Activated T-helper 17 cell treated with anti-CD3 and anti-CD28 coated beads, Interleukin-2, amount 50 U/mL, for 72 hours (primary cell): ENCODE results near the gene RNF146. TPM values are rescaled to one million over a fixed set of nuclear protein-coding genes. Genes with fewer than 3 reads are reported as not detected.
"Not testable (repeated sequence)": the region's sequence is repeated elsewhere in the genome, so short reads cannot be mapped to it uniquely, and the experiment has no call there.

Source experiments
- ATAC-seq: fragments of 150-1000 bp; cut with Tn5 transposase; replicated peaks from 2 replicates; pipeline ENCODE4 v1.10.0; 2021; ENCODE audit warnings: mild to moderate bottlenecking, moderate library complexity
- H3K27ac Mint-ChIP-seq: one replicate; pipeline ENCODE4 v1.8.0; 2022; ENCODE audit warnings: mixed read lengths
- H3K27me3 Mint-ChIP-seq: one replicate; pipeline ENCODE4 v1.8.0; 2022; ENCODE audit warnings: mixed read lengths
- H3K36me3 Mint-ChIP-seq: one replicate; pipeline ENCODE4 v1.8.0; 2022; ENCODE audit warnings: low read depth, mild to moderate bottlenecking, mixed read lengths
- H3K4me1 Mint-ChIP-seq: one replicate; pipeline ENCODE4 v1.8.0; 2022; ENCODE audit warnings: mixed read lengths
- H3K4me3 Mint-ChIP-seq: one replicate; pipeline ENCODE4 v1.8.0; 2022; ENCODE audit warnings: mild to moderate bottlenecking, mixed read lengths
- H3K9me3 Mint-ChIP-seq: one replicate; pipeline ENCODE4 v1.8.0; 2022; ENCODE audit warnings: mixed read lengths
- total RNA-seq, 2 donors: library from RNA; stranded (reverse); gene quantifications; one replicate each; pipeline ENCODE4 v1.2.3, GENCODE V29; 2022

RNF146 gene, protein sequence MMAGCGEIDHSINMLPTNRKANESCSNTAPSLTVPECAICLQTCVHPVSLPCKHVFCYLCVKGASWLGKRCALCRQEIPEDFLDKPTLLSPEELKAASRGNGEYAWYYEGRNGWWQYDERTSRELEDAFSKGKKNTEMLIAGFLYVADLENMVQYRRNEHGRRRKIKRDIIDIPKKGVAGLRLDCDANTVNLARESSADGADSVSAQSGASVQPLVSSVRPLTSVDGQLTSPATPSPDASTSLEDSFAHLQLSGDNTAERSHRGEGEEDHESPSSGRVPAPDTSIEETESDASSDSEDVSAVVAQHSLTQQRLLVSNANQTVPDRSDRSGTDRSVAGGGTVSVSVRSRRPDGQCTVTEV
- 10 to 100 TPM; 12.8 TPM for total RNA-seq

DNA sequence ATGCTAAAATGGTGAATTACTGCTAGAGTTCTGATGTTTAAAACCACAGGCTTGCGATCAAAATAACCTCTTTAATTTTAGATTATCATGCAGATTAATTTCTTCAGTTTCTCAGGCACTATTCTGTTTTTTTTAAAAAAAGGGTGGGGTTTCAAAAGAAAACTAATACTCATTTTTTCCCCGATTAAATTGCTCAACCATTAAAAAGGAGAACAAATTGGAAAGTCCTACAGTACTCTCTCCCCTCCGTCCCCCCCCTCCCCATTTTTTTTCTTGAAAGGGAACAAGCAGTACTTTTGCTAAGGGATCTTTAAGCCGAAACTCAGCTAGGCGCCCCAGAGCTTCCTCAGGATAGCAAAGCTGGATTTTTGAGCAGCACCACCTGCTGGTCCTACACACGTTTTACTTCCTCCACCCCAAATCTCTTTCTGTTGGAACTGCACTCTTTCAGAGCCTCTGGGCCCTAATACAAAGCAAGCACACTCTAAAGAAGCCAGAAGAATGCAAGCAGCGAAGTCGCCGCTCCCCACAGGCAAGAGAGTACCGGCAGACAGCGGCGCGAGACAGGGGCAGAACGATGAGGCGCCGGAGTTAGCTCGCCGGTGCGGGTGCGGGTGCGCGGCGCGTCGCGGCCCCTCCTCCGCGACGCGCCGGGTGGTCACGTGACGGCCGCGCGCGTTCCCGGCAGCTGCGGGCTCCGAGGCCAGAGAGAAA lies at the start of gene RNF146:
Gene RNF146 (plus strand): TSS at position 687 of the 714 bp plus-strand sequence. CDS start 13,475 bp downstream, outside the sequence.
- peak within 1 kb of the TSS; percentile 95 for H3K4me3 Mint-ChIP-seq
- H3K27ac Mint-ChIP-seq: peak within 1 kb of the TSS; percentile 96
- ATAC-seq: peak; percentile 80
- H3K4me1 Mint-ChIP-seq: peaks cover 14% of the 10 kb centered on the region
- no peaks in the 10 kb centered on the region for H3K27me3 Mint-ChIP-seq
- H3K9me3 Mint-ChIP-seq: no peaks in the 10 kb centered on the region
- H3K36me3 Mint-ChIP-seq: peaks cover 11% of the 10 kb centered on the region

DNA sequence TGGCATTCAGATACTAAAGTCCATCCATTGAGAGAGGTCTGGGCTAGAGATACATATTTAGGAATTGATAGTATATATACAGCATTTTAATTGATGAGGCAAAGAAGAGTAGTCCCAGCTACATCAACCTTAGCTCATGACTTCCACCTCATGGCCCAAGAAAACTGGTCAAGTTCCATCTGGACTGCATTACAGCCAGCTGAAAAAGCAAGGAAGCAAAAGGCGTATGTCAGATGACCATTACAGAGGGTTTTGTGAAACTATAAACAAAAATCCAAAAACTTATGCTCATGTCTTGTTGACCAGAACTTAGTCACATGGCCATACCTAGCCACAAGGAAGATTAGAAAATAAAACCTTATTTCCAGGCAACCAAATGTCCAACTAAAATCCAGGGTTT lies 46.8 kb upstream of the RNF146 start:
- H3K27ac Mint-ChIP-seq: no peak overlapping the region
- H3K4me1 Mint-ChIP-seq: no peaks in the 10 kb centered on the region
- H3K9me3 Mint-ChIP-seq: no peaks in the 10 kb centered on the region
- no peak for ATAC-seq
- no peaks in the 10 kb centered on the region for H3K36me3 Mint-ChIP-seq
- H3K4me3 Mint-ChIP-seq: no peak overlapping the region
- H3K27me3 Mint-ChIP-seq: peaks cover 16% of the 10 kb centered on the region

DNA sequence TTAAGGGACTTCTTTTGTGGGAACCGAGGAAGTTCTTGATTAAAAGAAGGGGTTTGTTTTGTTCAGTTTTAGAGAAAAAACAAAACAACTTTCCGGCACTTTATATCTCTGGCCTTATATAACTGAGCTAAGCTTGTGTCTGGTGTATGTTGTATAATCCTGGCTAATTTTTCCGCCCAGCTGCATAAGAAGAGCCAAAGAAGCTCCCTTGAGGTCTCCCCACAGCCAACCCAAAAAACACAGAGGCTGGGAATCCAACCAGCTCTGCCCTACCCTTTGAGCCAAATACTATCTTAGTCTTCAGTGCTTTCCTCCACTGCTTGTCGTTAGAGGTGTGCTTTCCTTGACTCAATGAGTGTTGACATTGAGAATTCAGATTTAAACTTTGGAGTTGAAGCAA lies 45.5 kb upstream of the RNF146 start:
- no peak overlapping the region for H3K27ac Mint-ChIP-seq

DNA sequence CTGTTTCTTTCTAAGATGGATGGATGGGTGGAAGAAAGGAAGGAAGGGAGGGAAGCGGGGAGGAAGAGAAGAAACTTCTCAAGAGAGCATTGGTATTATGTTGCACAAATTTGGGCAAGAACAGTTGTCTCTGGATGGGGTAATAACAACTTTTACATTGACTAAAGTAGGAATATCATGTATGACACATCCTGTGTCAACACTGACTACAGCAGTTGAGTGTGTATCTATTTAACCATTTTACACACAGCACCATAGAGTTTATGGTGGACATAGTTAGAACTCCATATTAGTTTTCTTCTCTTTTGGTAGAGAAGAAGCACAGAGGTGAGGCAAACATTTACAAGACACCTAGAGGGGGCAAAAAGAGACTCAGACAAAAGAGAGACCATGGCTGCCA lies 44.2 kb upstream of the RNF146 start:
- no peak overlapping the region for H3K27ac Mint-ChIP-seq

More for the DNA sequence above, 45.5 kb upstream of the RNF146 start:
- H3K27me3 Mint-ChIP-seq: peaks cover 23% of the 10 kb centered on the region
- ATAC-seq: no peak
- H3K4me1 Mint-ChIP-seq: no peaks in the 10 kb centered on the region
- no peaks in the 10 kb centered on the region for H3K36me3 Mint-ChIP-seq
- H3K9me3 Mint-ChIP-seq: no peaks in the 10 kb centered on the region
- H3K4me3 Mint-ChIP-seq: no peak overlapping the region

DNA sequence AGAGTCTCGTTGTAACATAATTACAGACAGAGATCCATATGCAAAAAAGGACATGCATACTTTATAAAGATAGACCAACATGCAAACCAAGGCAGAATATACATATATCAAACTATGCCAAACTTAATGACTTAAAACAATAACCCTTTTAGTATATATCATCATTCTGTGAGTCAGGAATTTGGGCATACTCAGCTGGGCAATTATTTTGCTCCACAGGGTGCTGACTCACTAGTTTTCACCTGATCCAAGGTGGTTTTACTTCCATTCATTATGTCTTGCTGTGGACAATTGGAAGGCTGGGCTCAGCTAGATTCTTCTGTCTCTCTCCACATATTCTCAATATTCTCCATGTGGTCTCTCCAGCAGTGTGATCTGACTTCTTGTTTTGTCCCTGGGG lies 41.2 kb upstream of the RNF146 start:
- ATAC-seq: no peak
- Mint-ChIP-seq H3K4me3 (no peak overlapping the region), H3K36me3 (no peaks in the 10 kb centered on the region), H3K4me1 (no peaks in the 10 kb centered on the region), H3K9me3 (no peaks in the 10 kb centered on the region), H3K27ac (no peak overlapping the region), H3K27me3 (peaks cover 29% of the 10 kb centered on the region)

More for the DNA sequence above, 44.2 kb upstream of the RNF146 start:
- Mint-ChIP-seq H3K4me1 (no peaks in the 10 kb centered on the region), H3K9me3 (no peaks in the 10 kb centered on the region), H3K36me3 (no peaks in the 10 kb centered on the region), H3K4me3 (no peak overlapping the region), H3K27me3 (peaks cover 23% of the 10 kb centered on the region)
- no peak for ATAC-seq

DNA sequence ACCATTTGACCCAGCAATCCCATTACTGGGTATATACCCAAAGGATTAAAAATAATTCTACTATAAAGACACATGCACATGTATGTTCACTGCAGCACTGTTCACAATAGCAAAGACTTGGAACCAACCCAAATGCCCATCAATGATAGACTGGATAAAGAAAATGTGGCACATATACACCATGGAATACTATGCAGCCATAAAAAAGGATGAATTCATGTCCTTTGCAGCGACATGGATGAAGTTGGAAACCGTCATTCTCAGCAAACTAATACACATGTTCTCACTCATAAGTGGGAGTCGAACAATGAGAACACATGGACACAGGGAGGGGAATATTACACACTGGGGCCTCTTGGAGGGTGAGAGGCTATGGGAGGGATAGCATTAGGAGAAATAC lies 32.8 kb upstream of the RNF146 start:
- peaks cover 14% of the 10 kb centered on the region for H3K27me3 Mint-ChIP-seq
- H3K4me1 Mint-ChIP-seq, ATAC-seq, H3K4me3 Mint-ChIP-seq, H3K9me3 Mint-ChIP-seq, H3K36me3 Mint-ChIP-seq, H3K27ac Mint-ChIP-seq: not testable (repeated sequence)

DNA sequence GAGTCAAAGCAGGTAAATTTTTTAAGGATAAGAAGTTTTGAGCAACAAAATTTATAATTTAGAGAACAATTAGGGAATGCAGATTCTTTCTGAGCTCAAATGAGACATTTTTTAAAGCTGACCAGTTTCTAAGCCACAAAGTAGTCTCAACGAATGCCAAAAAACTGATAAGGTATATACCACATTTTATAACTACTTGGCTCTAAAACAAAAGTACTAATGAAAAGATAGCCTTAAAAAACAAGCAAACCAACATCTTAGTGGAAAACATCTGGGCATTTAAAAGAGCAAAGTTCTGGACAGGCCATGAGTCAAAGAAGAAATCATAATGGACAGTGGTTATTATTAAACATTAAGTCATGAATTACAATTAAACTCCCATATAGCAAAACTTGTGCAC lies 23.2 kb upstream of the RNF146 start:
- Mint-ChIP-seq H3K9me3 (no peaks in the 10 kb centered on the region), H3K27me3 (peaks cover 17% of the 10 kb centered on the region), H3K27ac (no peak overlapping the region), H3K4me3 (no peak overlapping the region), H3K4me1 (no peaks in the 10 kb centered on the region), H3K36me3 (no peaks in the 10 kb centered on the region)
- ATAC-seq: no peak

DNA sequence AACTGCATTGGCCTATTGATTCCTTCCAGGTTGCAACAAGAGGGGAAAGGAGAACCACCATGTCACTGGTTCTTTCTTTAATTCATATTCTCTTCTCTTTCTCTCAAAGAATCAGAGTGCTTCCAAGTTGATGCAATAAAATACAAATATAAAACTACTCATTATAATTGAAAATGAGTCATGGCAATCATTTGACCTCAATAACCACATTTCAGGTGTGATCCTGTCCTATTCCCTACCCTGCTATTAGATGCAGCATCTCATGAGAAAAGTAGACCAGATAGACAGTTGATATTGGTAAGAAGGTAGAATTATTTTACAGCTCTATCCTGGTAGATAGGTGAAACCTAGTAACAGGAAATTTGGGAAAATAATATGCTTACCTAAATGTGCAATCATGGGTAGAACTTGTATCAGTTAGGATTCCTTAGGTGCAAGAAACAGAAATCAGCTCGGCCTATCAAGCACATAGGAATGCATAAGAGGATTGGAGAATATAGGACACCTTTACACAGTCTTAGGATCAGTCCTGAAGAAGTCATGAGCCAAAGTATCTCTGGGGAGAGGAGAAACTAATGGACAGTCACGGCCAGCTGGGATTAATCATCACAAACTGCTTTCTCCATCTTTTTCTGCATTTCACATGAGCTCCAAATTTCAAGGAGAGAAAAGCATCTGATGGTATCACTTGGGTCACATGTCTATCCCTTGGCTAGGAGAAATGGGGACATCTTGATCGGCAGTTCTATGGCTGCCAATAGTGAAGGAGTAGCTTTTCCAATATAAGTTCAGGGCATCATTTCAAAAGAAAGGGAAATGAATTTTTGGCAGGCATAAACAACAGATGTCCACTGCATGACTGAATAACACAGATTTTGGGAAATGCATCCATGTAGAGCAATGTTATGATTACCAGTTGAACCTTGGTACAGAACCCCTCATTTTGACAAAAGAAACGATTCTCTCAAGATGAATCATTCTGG lies 19.3 kb upstream of the RNF146 start:
- Mint-ChIP-seq H3K27me3 (peaks cover 11% of the 10 kb centered on the region), H3K36me3 (no peaks in the 10 kb centered on the region), H3K4me3 (no peak overlapping the region), H3K9me3 (no peaks in the 10 kb centered on the region), H3K27ac (no peak overlapping the region), H3K4me1 (no peaks in the 10 kb centered on the region)
- no peak for ATAC-seq

DNA sequence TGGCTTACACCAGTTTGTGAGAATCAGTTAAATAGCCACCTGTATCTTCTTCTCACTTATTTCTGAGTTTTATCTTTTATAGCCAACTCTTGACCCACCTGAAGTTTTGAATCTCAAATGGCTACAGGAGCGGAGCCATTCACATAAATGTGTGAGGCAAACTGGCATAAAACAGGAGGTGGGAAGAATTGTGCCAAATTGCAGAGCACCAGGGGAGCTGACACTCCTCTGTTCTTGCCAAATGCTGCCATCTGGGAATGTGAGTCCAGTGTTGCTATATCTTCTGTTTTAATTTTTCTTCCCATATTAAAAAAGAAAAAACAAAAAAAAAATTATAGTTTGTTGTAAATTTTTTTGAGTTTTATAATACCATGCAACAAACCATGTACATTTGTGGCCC lies 17.0 kb upstream of the RNF146 start:
- no peak for ATAC-seq

DNA sequence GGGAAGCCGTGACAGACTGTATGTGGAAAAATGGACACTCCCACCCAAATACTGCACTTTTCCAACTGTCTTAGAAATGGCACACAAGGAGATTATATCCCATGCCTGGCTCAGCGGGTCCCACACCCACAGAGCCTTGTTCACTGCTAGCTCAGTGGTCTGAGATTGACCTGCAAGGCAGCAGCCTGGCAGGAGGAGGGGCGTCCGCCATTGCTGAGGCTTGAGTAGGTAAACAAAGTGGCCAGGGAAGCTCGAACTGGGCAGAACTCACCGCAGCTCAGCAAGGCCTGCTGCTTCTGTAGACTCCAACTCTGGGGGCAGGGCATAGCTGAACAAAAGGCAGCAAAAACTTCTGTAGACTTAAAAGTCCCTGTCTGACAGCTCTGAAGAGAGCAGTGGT lies 11.4 kb upstream of the RNF146 start:
- Mint-ChIP-seq H3K9me3 (no peaks in the 10 kb centered on the region), H3K36me3 (no peaks in the 10 kb centered on the region), H3K27me3 (peaks cover 9% of the 10 kb centered on the region), H3K4me1 (no peaks in the 10 kb centered on the region), H3K4me3 (no peak overlapping the region), H3K27ac (no peak overlapping the region)
- no peak for ATAC-seq

More for the DNA sequence above, 17.0 kb upstream of the RNF146 start:
- H3K4me1 Mint-ChIP-seq: no peaks in the 10 kb centered on the region
- H3K27me3 Mint-ChIP-seq: peaks cover 16% of the 10 kb centered on the region
- H3K4me3 Mint-ChIP-seq: no peak overlapping the region
- no peak overlapping the region for H3K27ac Mint-ChIP-seq
- H3K9me3 Mint-ChIP-seq: no peaks in the 10 kb centered on the region
- no peaks in the 10 kb centered on the region for H3K36me3 Mint-ChIP-seq

DNA sequence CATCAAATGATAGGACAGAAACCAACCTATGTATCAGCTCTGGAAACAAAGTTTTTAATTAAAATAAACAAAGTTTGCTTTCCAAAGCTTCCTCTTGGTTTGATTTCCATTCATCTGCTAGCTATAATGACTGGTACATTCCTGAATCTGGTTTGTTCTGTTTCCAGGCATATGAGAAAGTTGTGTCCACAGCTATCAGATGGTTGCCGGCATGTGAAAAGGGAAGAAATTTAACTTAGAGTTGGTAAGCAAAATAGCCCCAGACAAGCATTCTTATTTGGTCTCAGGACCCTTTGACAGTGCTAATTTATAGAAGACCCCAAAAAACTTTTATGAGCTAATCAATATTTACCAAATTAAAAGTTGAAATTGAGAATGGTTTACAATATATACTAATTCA lies 3.8 kb upstream of the RNF146 start:
- Mint-ChIP-seq H3K27ac (no peak overlapping the region), H3K36me3 (peaks cover 11% of the 10 kb centered on the region), H3K27me3 (no peaks in the 10 kb centered on the region), H3K4me1 (no peaks in the 10 kb centered on the region), H3K9me3 (no peaks in the 10 kb centered on the region), H3K4me3 (no peak overlapping the region)
- ATAC-seq: no peak

DNA sequence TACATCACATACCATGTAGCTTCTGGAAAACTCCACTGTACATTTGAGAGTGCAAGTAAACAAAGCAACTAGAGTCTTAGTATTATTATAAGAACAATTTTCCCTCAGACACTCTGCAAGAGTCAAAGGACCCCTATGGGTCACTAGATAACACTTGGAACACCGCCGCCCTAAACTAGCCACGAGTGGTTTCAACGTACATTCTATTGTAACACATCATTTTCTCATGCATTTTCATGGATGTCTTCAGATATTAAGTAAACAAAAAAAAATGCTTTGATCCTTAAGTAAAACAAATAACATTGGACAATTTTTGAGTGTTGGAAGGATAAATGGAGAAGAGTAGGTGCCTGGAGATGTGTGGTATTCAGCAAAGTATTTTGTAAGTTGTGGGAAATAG lies 3.2 kb upstream of the RNF146 start:
- Mint-ChIP-seq H3K27ac (no peak overlapping the region), H3K4me3 (no peak overlapping the region), H3K36me3 (peaks cover 11% of the 10 kb centered on the region), H3K9me3 (no peaks in the 10 kb centered on the region), H3K4me1 (peaks cover 3% of the 10 kb centered on the region), H3K27me3 (no peaks in the 10 kb centered on the region)
- ATAC-seq: no peak

DNA sequence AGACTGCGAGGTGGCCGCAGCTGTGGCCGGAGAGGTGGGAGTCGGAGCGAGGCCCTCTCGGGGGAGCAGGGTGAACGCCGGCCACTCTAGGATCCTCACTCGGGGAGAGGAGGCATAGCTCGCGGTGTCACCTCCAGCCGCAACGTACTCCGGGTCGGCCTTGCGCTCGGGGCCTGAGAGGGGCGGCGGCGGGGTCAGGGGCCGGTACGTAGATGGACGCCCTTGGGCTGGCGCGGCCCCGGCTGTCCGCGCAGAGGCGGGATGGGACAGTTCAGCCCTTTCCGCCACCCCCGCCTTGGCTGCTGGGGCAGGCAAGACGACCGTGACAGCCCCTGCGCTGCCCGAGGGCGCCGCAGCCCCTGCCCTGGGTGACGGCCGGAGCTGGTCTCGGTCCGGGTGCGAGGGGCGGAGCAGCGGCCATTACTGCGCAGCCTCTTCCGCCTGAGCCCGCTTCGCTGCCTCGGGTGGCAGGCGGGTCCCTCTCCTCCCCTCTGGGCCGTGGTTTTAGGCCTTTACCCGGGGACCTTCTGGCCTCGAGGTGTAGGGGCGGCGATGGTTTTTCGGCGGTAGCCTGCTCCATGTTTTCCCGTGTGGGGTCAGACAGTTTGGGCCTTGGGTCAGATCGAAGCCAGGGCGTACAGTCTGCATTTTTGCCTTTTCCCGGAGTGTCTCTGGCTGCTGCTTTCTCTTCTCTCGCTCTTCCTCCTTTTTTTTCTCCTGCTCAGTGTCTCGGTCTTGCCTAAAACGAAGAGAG lies 405 bp downstream of the RNF146 start:
- Mint-ChIP-seq H3K4me3 (peak overlapping the region; percentile 95), H3K9me3 (no peaks in the 10 kb centered on the region), H3K36me3 (peaks cover 11% of the 10 kb centered on the region), H3K4me1 (peaks cover 16% of the 10 kb centered on the region), H3K27ac (peak overlapping the region; percentile 96), H3K27me3 (no peaks in the 10 kb centered on the region)
- ATAC-seq: peak; percentile 74
